ENCODE results near the gene ERAL1.
"Not testable (repeated sequence)": the region's sequence is repeated elsewhere in the genome, so short reads cannot be mapped to it uniquely, and the experiment has no call there.

The ERAL1 gene

GRCh38 chr17:28834420-28834819 lies 20.4 kb upstream of the ERAL1 start:
- no peak for DNase-seq (ENCODE audit: low read depth in 1 of 2, low spot score in 1 of 2)
- TF ChIP-seq POLR2AphosphoS5 (IDR thresholded peaks at IDR 0.05; ENCODE audit: low read depth) (no peak), GABPA (IDR thresholded peaks at IDR 0.05; ENCODE audit: low read depth) (no peak), CTCF (IDR thresholded peaks at IDR 0.05; ENCODE audit: insufficient read depth, low read length) (no peak), SPI1 (IDR thresholded peaks at IDR 0.05; ENCODE audit: borderline replicate concordance, low read depth) (no peak), REST (IDR thresholded peaks at IDR 0.05; ENCODE audit: insufficient replicate concordance, low read depth) (no peak)

GRCh38 chr17:28836541-28836940 lies 18.3 kb upstream of the ERAL1 start:
- H3K27ac ChIP-seq (replicated peaks); H3K4me3 ChIP-seq (replicated peaks; ENCODE audit: insufficient read depth, low read length); H3K27me3 ChIP-seq (ENCODE audit: insufficient read depth, poor library complexity, severe bottlenecking); DNase-seq (ENCODE audit: low read depth in 1 of 2, low spot score in 1 of 2): not testable (repeated sequence)

More at GRCh38 chr17:28834420-28834819, 20.4 kb upstream of the ERAL1 start:
- Histone ChIP-seq H3K27ac (replicated peaks) (no peak overlapping the region), H3K4me3 (replicated peaks; ENCODE audit: insufficient read depth, low read length) (no peak overlapping the region), H3K27me3 (ENCODE audit: insufficient read depth, poor library complexity, severe bottlenecking) (no peaks in the 10 kb centered on the region)

DNA sequence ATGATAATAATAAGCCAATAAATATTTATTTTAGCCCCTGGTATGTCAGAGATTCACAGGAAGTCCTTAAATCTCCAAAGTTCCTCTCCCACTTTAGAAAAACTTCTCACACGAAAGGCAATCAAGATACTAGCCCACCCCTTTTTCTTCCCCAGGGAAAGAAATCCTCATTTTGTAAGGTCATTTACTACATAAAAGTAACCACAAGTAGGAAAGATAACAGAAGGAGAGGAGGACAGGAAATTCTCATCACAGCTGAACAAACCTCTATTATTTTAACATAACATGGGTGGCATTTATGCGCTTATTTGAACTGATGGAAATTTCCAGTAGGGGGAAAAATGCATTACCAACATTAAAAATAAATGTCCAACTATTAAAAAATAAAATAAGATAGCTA lies 15.6 kb upstream of the ERAL1 start:
- Histone ChIP-seq H3K4me3 (replicated peaks; ENCODE audit: insufficient read depth, low read length) (no peak overlapping the region), H3K27me3 (ENCODE audit: insufficient read depth, poor library complexity, severe bottlenecking) (no peaks in the 10 kb centered on the region), H3K27ac (replicated peaks) (no peak overlapping the region; the same call in 1 of the 2 replicates)
- DNase-seq (ENCODE audit: low read depth in 1 of 2, low spot score in 1 of 2) = no peak
- TF ChIP-seq REST (IDR thresholded peaks at IDR 0.05; ENCODE audit: insufficient replicate concordance, low read depth) (no peak), CTCF (IDR thresholded peaks at IDR 0.05; ENCODE audit: insufficient read depth, low read length) (no peak), GABPA (IDR thresholded peaks at IDR 0.05; ENCODE audit: low read depth) (no peak), POLR2AphosphoS5 (IDR thresholded peaks at IDR 0.05; ENCODE audit: low read depth) (no peak), SPI1 (IDR thresholded peaks at IDR 0.05; ENCODE audit: borderline replicate concordance, low read depth) (no peak)

DNA sequence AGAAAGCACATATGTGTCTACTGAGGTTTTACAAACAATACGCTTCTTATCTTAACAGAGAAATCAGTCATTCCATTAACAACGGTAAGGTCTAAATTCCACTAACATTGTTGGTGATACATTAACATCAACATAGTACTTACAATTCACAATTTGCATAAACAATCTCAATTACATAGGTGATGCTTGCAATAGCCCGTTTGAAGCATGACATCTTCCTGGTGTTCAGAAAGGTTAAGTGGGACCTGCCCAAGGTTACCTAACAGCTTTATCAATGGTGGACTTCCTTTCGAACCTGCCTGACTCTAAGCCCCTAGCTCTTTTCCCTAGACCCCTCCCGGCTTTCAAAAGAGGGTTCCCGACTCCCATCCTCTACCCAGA lies 12.9 kb upstream of the ERAL1 start:
- no peak for DNase-seq (ENCODE audit: low read depth in 1 of 2, low spot score in 1 of 2)
- Histone ChIP-seq H3K27ac (replicated peaks) (peak overlapping the region; percentile 63), H3K4me3 (replicated peaks; ENCODE audit: insufficient read depth, low read length) (peak overlapping the region; percentile 99), H3K27me3 (ENCODE audit: insufficient read depth, poor library complexity, severe bottlenecking) (no peaks in the 10 kb centered on the region)
- no peak for TF ChIP-seq REST (IDR thresholded peaks at IDR 0.05; ENCODE audit: insufficient replicate concordance, low read depth)
- TF ChIP-seq GABPA (IDR thresholded peaks at IDR 0.05; ENCODE audit: low read depth) = no peak
- TF ChIP-seq SPI1 (IDR thresholded peaks at IDR 0.05; ENCODE audit: borderline replicate concordance, low read depth) = no peak
- no peak for TF ChIP-seq POLR2AphosphoS5 (IDR thresholded peaks at IDR 0.05; ENCODE audit: low read depth)
